ENCODE results near the gene CDC5L. TPM values are rescaled to one million over a fixed set of nuclear protein-coding genes. Genes with fewer than 3 reads are reported as not detected.

The CDC5L gene
- total RNA-seq, 6 experiments from 2014 or later: 9.2 to 13.0 (median 11.2) TPM

DNA sequence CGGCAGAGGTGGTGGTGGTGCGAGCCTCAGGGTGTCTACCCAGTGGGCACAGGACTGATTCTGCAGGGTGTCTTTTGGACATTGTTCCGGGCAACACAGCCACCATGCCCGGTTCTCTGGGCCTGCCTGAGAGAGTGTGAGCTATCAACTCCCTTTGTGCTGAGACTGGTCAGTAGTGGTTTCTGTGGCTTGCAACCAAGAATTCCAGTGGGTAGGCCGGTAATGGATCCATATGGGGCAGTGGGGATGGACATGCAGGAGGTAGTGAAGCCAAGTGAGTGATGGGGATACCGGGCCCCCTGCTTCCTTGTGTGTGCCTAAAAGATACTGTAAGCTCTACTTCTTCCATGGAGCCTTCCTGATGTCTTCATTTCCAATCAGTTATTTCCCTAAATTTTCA is 71.0 kb downstream of the CDC5L start:
- ATAC-seq (no peak), DNase-seq (no peak)
- intact Hi-C loops (cut with DNase I): no loop called here
- WGBS (ENCODE audit: insufficient coverage, low coverage, low lambda C conversion rate, missing lambda C conversion rate): 83% methylated on average over 2 of the region's 6 CpGs
- Histone ChIP-seq H3K27me3 (no peaks in the 10 kb centered on the region), H3K9me3 (no peaks in the 10 kb centered on the region), H3K4me3 (no peak overlapping the region), H3K4me1 (no peaks in the 10 kb centered on the region), H3K27ac (no peak overlapping the region), H3K36me3 (no peaks in the 10 kb centered on the region)
- TF ChIP-seq, protein P1, sequence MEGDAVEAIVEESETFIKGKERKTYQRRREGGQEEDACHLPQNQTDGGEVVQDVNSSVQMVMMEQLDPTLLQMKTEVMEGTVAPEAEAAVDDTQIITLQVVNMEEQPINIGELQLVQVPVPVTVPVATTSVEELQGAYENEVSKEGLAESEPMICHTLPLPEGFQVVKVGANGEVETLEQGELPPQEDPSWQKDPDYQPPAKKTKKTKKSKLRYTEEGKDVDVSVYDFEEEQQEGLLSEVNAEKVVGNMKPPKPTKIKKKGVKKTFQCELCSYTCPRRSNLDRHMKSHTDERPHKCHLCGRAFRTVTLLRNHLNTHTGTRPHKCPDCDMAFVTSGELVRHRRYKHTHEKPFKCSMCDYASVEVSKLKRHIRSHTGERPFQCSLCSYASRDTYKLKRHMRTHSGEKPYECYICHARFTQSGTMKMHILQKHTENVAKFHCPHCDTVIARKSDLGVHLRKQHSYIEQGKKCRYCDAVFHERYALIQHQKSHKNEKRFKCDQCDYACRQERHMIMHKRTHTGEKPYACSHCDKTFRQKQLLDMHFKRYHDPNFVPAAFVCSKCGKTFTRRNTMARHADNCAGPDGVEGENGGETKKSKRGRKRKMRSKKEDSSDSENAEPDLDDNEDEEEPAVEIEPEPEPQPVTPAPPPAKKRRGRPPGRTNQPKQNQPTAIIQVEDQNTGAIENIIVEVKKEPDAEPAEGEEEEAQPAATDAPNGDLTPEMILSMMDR (IDR thresholded peaks at IDR 0.05): no peak
- TF ChIP-seq POLR2A (IDR thresholded peaks at IDR 0.05): no peak

DNA sequence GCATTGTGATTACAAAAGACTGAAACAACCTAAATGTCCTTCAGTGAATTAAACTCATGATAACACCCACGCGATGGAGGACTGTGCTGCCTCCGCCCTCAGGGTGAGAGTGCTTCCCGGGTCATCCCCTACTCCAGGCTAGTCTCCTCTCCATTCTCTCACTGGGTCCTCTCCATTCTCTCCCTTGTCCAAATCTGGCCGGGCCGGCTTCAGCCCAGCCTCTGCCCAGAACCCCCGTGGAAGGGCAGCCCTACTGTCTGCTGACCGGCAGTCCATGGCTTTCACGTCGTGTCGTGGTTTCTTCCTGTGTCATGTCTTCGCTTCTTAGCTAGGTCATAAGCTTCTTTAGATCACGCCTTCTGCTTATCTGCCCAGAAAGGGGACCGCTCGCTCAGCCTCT is 74.8 kb downstream of the CDC5L start:
- H3K36me3 ChIP-seq: no peaks in the 10 kb centered on the region
- intact Hi-C loops (cut with DNase I): no loop called here
- H3K27ac ChIP-seq: no peak overlapping the region
- H3K4me1 ChIP-seq: no peaks in the 10 kb centered on the region
- ATAC-seq (no peak), DNase-seq (no peak)
- H3K27me3 ChIP-seq: no peaks in the 10 kb centered on the region
- no peak for TF ChIP-seq POLR2A (IDR thresholded peaks at IDR 0.05)
- TF ChIP-seq, protein P1 (IDR thresholded peaks at IDR 0.05): no peak
- no peaks in the 10 kb centered on the region for H3K9me3 ChIP-seq
- 67% methylated on average over 10 of the region's 15 CpGs for WGBS (ENCODE audit: insufficient coverage, low coverage, low lambda C conversion rate, missing lambda C conversion rate)
- H3K4me3 ChIP-seq: no peak overlapping the region

DNA sequence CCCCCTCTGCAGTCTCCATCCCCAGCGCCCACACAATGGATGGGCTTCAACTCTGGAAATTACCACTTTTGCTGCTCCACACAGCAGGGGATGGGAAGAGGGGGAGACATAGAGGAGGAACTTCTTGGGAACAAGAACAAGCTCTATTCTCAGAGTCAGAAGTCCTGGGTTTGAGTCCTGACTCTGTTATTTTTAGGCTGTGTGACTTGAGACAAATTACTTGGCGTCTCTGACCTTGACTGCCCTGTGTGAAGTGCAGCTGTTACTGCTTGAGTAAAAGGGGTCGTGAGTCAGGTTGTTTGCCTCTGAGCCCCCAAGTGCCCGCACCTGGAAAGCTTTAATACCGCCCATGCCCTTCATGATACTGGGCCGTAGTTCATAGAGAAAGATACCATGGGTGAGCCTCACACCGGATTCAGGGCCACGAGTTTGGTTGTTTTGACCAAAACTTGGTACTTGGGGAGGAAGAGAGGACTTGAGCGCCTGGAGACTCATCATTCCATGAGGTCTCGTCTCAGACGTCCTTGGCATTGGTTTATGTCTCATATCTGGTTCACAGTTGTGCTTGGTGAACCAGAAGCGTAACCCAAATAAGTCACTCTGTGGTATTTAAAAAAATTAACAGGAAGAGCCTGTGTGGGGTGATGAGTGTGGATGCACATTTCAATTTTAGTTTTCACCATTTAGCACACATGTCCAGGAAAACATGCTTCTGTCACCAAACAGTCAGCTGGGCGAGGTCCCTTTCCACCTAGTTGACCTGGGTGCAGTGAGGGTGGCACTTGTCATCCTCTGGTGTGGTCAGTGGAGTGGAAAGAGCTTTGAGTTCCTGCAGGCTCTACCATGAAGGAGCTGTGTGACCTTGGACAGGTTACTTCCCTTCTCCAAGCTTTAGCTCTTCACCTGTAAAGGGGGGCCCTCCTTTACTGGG is 75.6 kb downstream of the CDC5L start:
- Histone ChIP-seq H3K27me3 (no peaks in the 10 kb centered on the region), H3K4me3 (no peak overlapping the region), H3K36me3 (no peaks in the 10 kb centered on the region), H3K4me1 (no peaks in the 10 kb centered on the region), H3K9me3 (no peaks in the 10 kb centered on the region), H3K27ac (no peak overlapping the region)
- 73% methylated on average over 5 of the region's 13 CpGs for WGBS (ENCODE audit: insufficient coverage, low coverage, low lambda C conversion rate, missing lambda C conversion rate)
- intact Hi-C loops (cut with DNase I): no loop called here
- DNase-seq: no peak
- ATAC-seq: no peak
- TF ChIP-seq, protein P1 (IDR thresholded peaks at IDR 0.05): no peak
- no peak for TF ChIP-seq POLR2A (IDR thresholded peaks at IDR 0.05)

DNA sequence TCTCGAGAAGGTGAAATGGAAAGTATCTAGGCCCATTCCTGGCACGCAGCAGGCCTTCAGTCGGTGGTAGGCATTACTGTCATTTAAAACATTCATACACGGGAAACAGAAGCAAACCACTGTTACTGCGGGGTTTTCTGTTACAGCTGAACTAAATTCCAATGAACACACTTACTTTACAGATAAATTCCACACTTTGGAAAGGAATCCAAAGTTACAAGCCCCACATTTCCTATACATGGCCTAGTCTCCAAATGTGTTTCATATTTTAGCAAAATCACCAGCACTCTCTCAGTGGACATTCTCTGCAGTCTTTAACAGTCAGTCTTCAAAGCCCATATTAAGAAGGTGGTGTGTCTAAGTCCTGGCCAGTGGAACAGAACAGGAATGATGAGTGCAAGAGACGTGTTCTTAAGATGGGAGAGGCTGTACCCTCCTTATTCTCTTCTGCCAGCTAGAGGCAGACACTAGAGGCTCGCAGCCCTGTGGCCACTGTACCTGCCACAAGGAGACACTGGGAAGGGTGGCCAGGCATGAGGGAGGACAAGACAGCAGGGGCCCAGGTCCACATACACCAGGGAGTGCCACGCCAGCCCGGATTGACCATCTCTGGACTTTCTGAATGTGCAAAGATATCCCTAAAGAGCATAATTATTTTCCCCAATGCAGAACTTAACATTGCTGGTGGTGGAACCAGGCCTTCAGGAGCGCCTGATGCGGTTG is 76.4 kb downstream of the CDC5L start:
- Histone ChIP-seq H3K9me3 (no peaks in the 10 kb centered on the region), H3K4me3 (no peak overlapping the region), H3K27ac (no peak overlapping the region), H3K36me3 (no peaks in the 10 kb centered on the region), H3K4me1 (no peaks in the 10 kb centered on the region), H3K27me3 (no peaks in the 10 kb centered on the region)
- ATAC-seq (no peak), DNase-seq (no peak)
- intact Hi-C loops (cut with DNase I): no loop called here
- 88% methylated on average over 5 of the region's 11 CpGs for WGBS (ENCODE audit: insufficient coverage, low coverage, low lambda C conversion rate, missing lambda C conversion rate)
- TF ChIP-seq, protein P1 (IDR thresholded peaks at IDR 0.05): no peak
- TF ChIP-seq POLR2A (IDR thresholded peaks at IDR 0.05): no peak
